ENCODE data around the gene GPBAR1.

GPBAR1 gene

DNA sequence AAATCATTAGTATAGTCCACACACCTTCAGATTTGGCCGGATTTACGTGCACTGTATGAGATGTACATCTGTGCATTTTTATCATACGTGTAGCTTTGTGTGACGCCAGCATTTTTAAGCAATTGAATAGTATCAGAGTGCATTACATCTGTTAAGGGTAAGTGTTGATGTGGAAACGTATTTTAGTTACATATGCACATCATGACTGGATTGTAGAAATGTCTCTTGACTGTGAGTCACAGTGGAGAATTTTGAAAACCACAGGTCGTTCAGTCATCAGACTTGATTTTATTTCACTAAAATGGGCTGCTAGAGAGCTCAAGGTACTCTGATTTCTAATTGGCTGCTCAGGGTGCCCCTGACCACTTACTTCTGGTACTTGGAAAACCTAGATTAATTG lies 5.4 kb upstream of the GPBAR1 start:
- DNase-seq (ENCODE audit: low spot score in 2 of 2): no peak
- H3K4me1 ChIP-seq: no peaks in the 10 kb centered on the region
- no peak overlapping the region for H3K4me3 ChIP-seq
- in situ Hi-C loops (cut with MboI; ENCODE audit: low sequenced_read_pairs): loop anchor here (5.0 kb wide), 1 partner anchor 73 kb away; no protein-coding TSS in a partner anchor
- H3K36me3 ChIP-seq (replicated peaks): peaks cover 50% of the 10 kb centered on the region
- no peaks in the 10 kb centered on the region for H3K27me3 ChIP-seq (ENCODE audit: low read depth)
- H3K9me3 ChIP-seq: no peaks in the 10 kb centered on the region

GRCh38 chr2:218256612-218257350 lies 4.0 kb upstream of the GPBAR1 start:
- no peaks in the 10 kb centered on the region for H3K9me3 ChIP-seq
- no peaks in the 10 kb centered on the region for H3K27me3 ChIP-seq (ENCODE audit: low read depth)
- no peak for DNase-seq (ENCODE audit: low spot score in 2 of 2)
- H3K4me1 ChIP-seq: no peaks in the 10 kb centered on the region
- H3K36me3 ChIP-seq (replicated peaks): peaks cover 38% of the 10 kb centered on the region
- in situ Hi-C loops (cut with MboI; ENCODE audit: low sequenced_read_pairs): loop anchor here (5.0 kb wide), 1 partner anchor 74 kb away; no protein-coding TSS in a partner anchor
- no peak overlapping the region for H3K4me3 ChIP-seq

- no peaks in the 10 kb centered on the region for H3K9me3 ChIP-seq
- peaks cover 31% of the 10 kb centered on the region for H3K36me3 ChIP-seq (replicated peaks)
- DNase-seq (ENCODE audit: low spot score in 2 of 2): peak; percentile 18 to 77
- H3K27me3 ChIP-seq (ENCODE audit: low read depth): no peaks in the 10 kb centered on the region
- in situ Hi-C loops (cut with MboI; ENCODE audit: low sequenced_read_pairs): loop anchor here (5.0 kb wide), 1 partner anchor 75 kb away; no protein-coding TSS in a partner anchor
- H3K4me1 ChIP-seq: no peaks in the 10 kb centered on the region
- no peak overlapping the region for H3K4me3 ChIP-seq
Measured at GRCh38 chr2:218257390-218257981, 3.3 kb upstream of the GPBAR1 start.

GRCh38 chr2:218259099-218259961 lies 1.5 kb upstream of the GPBAR1 start:
- Histone ChIP-seq H3K27me3 (ENCODE audit: low read depth) (no peaks in the 10 kb centered on the region), H3K4me1 (no peaks in the 10 kb centered on the region), H3K36me3 (replicated peaks) (peaks cover 15% of the 10 kb centered on the region), H3K4me3 (no peak overlapping the region), H3K9me3 (no peaks in the 10 kb centered on the region)
- in situ Hi-C loops (cut with MboI; ENCODE audit: low sequenced_read_pairs): loop anchor here (5.0 kb wide), 1 partner anchor 77 kb away; no protein-coding TSS in a partner anchor
- no peak for DNase-seq (ENCODE audit: low spot score in 2 of 2)

GRCh38 chr2:218260166-218260565 lies 649 bp upstream of the GPBAR1 start:
- H3K9me3 ChIP-seq: no peaks in the 10 kb centered on the region
- no peaks in the 10 kb centered on the region for H3K4me1 ChIP-seq
- DNase-seq (ENCODE audit: low spot score in 2 of 2): no peak
- in situ Hi-C loops (cut with MboI; ENCODE audit: low sequenced_read_pairs): no loop called here
- H3K4me3 ChIP-seq: no peak overlapping the region
- H3K27me3 ChIP-seq (ENCODE audit: low read depth): no peaks in the 10 kb centered on the region
- peaks cover 15% of the 10 kb centered on the region for H3K36me3 ChIP-seq (replicated peaks)

GRCh38 chr2:218261423-218262236 lies 815 bp downstream of the GPBAR1 start:
- no peak for DNase-seq (ENCODE audit: low spot score in 2 of 2)
- Histone ChIP-seq H3K27me3 (ENCODE audit: low read depth) (no peaks in the 10 kb centered on the region), H3K4me1 (no peaks in the 10 kb centered on the region), H3K4me3 (no peak overlapping the region), H3K36me3 (replicated peaks) (peaks cover 21% of the 10 kb centered on the region), H3K9me3 (no peaks in the 10 kb centered on the region)
- in situ Hi-C loops (cut with MboI; ENCODE audit: low sequenced_read_pairs): no loop called here

GRCh38 chr2:218262237-218262600 lies 1.4 kb downstream of the GPBAR1 start:
- no peaks in the 10 kb centered on the region for H3K4me1 ChIP-seq
- peaks cover 27% of the 10 kb centered on the region for H3K36me3 ChIP-seq (replicated peaks)
- no peak for DNase-seq (ENCODE audit: low spot score in 2 of 2)
- H3K27me3 ChIP-seq (ENCODE audit: low read depth): no peaks in the 10 kb centered on the region
- in situ Hi-C loops (cut with MboI; ENCODE audit: low sequenced_read_pairs): no loop called here
- no peaks in the 10 kb centered on the region for H3K9me3 ChIP-seq
- no peak overlapping the region for H3K4me3 ChIP-seq

- Histone ChIP-seq H3K9me3 (no peaks in the 10 kb centered on the region), H3K4me3 (no peak overlapping the region), H3K36me3 (replicated peaks) (peaks cover 34% of the 10 kb centered on the region), H3K27me3 (ENCODE audit: low read depth) (no peaks in the 10 kb centered on the region), H3K4me1 (no peaks in the 10 kb centered on the region)
- in situ Hi-C loops (cut with MboI; ENCODE audit: low sequenced_read_pairs): no loop called here
- DNase-seq (ENCODE audit: low spot score in 2 of 2): no peak
Measured at GRCh38 chr2:218262631-218263586, 2.1 kb downstream of the GPBAR1 start.

- no peak for DNase-seq (ENCODE audit: low spot score in 2 of 2)
- Histone ChIP-seq H3K27me3 (ENCODE audit: low read depth) (no peaks in the 10 kb centered on the region), H3K4me1 (no peaks in the 10 kb centered on the region), H3K9me3 (no peaks in the 10 kb centered on the region), H3K4me3 (no peak overlapping the region), H3K36me3 (replicated peaks) (peaks cover 36% of the 10 kb centered on the region)
- in situ Hi-C loops (cut with MboI; ENCODE audit: low sequenced_read_pairs): no loop called here
Measured at GRCh38 chr2:218263817-218264641, 3.2 kb downstream of the GPBAR1 start.

GRCh38 chr2:218264773-218265561 lies 4.2 kb downstream of the GPBAR1 start:
- H3K4me1 ChIP-seq: no peaks in the 10 kb centered on the region
- H3K36me3 ChIP-seq (replicated peaks): peaks cover 36% of the 10 kb centered on the region
- DNase-seq (ENCODE audit: low spot score in 2 of 2): no peak
- in situ Hi-C loops (cut with MboI; ENCODE audit: low sequenced_read_pairs): no loop called here
- no peaks in the 10 kb centered on the region for H3K9me3 ChIP-seq
- no peaks in the 10 kb centered on the region for H3K27me3 ChIP-seq (ENCODE audit: low read depth)
- H3K4me3 ChIP-seq: no peak overlapping the region

DNA sequence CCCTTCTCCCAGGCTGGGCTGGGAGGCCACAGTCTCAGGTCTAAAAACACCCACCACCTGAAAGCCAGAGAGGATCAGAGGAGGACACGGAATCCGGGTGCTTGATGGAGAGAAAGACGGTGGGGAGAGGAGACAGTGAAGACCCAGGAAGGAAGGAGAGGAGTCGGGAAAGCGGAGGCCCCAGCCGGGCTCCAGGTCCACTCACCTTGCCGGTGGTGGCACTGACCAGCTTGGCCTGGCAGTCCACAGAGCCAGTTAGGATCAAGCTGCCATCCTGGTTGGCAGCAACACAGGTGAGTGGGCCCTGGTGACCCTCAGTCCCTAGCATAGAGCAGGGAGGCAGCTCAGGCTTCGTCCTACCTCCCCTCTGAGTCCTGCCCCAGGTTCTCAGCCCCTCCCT lies 4.8 kb downstream of the GPBAR1 start:
- in situ Hi-C loops (cut with MboI; ENCODE audit: low sequenced_read_pairs): no loop called here
- Histone ChIP-seq H3K27me3 (ENCODE audit: low read depth) (no peaks in the 10 kb centered on the region), H3K36me3 (replicated peaks) (peaks cover 36% of the 10 kb centered on the region), H3K9me3 (no peaks in the 10 kb centered on the region), H3K4me3 (no peak overlapping the region), H3K4me1 (no peaks in the 10 kb centered on the region)
- DNase-seq (ENCODE audit: low spot score in 2 of 2): no peak
